Neural progenitor cell (in vitro differentiated cells): Measurements from ENCODE around the gene SRGAP3.

ENCODE experiments used
- EZH2 ChIP-seq: fragments of 200-600 bp; sonication (generic); IDR thresholded peaks from 2 replicates; pipeline ENCODE4 v1.6.1; 2017; ENCODE audit warnings: antibody characterized with exemption, mild to moderate bottlenecking, moderate library complexity
- TF ChIP-seq, protein P1 (sequence below): fragments of 200-600 bp; sonication (generic); IDR thresholded peaks from 2 replicates; pipeline ENCODE4 v1.5.1; 2017; ENCODE audit warnings: antibody characterized with exemption, mild to moderate bottlenecking

DNA sequence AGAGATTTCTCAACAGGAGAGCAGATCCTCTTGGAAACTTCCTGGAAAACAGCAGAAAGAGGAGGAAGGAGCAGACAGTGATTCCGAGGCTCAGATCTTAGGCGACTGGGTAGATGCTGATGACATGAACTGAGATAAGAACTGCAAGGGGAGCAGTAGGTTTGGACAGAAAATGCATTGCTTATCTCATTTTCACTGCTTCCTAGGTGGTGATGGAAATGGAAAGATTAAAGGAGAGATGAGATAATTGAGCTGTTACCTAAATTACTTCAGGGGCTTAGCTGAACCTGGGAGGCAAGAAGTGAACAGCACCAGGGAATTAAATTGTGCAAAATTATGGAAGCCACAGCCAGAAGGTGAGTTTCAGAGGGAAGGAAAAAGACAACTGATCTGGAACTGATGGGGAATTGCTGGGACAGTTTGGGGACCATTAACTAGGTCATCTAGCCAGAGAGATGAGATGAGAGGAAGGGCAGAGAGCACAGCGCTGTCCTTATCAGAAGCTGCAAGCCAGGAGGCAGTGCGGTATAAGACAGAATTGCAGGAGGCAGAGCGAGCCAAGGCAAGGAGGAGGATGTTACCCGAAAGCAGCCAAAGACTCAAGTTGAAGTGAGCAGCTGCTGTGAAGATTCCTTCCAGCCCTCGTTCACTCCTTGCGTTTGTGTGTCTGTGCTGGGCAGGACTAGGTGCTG, 140.4 kb downstream of the SRGAP3 start:
- TF ChIP-seq, protein P1, sequence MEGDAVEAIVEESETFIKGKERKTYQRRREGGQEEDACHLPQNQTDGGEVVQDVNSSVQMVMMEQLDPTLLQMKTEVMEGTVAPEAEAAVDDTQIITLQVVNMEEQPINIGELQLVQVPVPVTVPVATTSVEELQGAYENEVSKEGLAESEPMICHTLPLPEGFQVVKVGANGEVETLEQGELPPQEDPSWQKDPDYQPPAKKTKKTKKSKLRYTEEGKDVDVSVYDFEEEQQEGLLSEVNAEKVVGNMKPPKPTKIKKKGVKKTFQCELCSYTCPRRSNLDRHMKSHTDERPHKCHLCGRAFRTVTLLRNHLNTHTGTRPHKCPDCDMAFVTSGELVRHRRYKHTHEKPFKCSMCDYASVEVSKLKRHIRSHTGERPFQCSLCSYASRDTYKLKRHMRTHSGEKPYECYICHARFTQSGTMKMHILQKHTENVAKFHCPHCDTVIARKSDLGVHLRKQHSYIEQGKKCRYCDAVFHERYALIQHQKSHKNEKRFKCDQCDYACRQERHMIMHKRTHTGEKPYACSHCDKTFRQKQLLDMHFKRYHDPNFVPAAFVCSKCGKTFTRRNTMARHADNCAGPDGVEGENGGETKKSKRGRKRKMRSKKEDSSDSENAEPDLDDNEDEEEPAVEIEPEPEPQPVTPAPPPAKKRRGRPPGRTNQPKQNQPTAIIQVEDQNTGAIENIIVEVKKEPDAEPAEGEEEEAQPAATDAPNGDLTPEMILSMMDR, result no peak
- TF ChIP-seq EZH2, result no peak
